T-helper 2 cell treated with Interferon-gamma antibody and Interleukin-4, amounts not matched to agents 100 ng/mL and 5 ng/mL, for 36 hours (primary cell): ENCODE measurements around the gene TMC5. TPM values are rescaled to one million over a fixed set of nuclear protein-coding genes. Genes with fewer than 3 reads are reported as not detected.

Source experiments
- intact Hi-C: fragments of 100-400 bp; cut with micrococcal nuclease; formaldehyde crosslinking; loops from one replicate; pipeline ENCODE4 v1.15.1; 2023
- total RNA-seq: library from RNA; stranded (reverse); gene quantifications from 2 replicates; pipeline ENCODE4 v1.2.3, GENCODE V29; 2022

TMC5 gene
- total RNA-seq, 1 donor from 2014 or later: not detected

GRCh38 chr16:19450186-19450585 lies 32.5 kb downstream of the TMC5 start:
- intact Hi-C loops: no loop called here

GRCh38 chr16:19458722-19459379 lies 41.2 kb downstream of the TMC5 start:
- intact Hi-C loops: no loop called here

GRCh38 chr16:19460397-19460796 lies 42.7 kb downstream of the TMC5 start:
- intact Hi-C loops: no loop called here

GRCh38 chr16:19463468-19464315 lies 46.0 kb downstream of the TMC5 start:
- intact Hi-C loops: no loop called here

GRCh38 chr16:19468300-19468699 lies 50.6 kb downstream of the TMC5 start:
- intact Hi-C loops: no loop called here

GRCh38 chr16:19472482-19472881 lies 54.8 kb downstream of the TMC5 start:
- intact Hi-C loops: no loop called here

- intact Hi-C loops: no loop called here
These were observed 56.9 kb downstream of the TMC5 start for GRCh38 chr16:19474617-19475016.

- intact Hi-C loops: no loop called here
These were observed 60.8 kb downstream of the TMC5 start for GRCh38 chr16:19478505-19478904.

GRCh38 chr16:19479302-19479721 lies 61.6 kb downstream of the TMC5 start:
- intact Hi-C loops: no loop called here

- intact Hi-C loops: no loop called here
These were observed 63.6 kb downstream of the TMC5 start for GRCh38 chr16:19481296-19481695.

- intact Hi-C loops: no loop called here
These were observed 64.1 kb downstream of the TMC5 start for GRCh38 chr16:19481769-19482168.

- intact Hi-C loops: no loop called here
These were observed 64.6 kb downstream of the TMC5 start for GRCh38 chr16:19482291-19482690.

GRCh38 chr16:19484096-19484495 lies 66.4 kb downstream of the TMC5 start:
- intact Hi-C loops: no loop called here

GRCh38 chr16:19485611-19486010 lies 67.9 kb downstream of the TMC5 start:
- intact Hi-C loops: no loop called here

- intact Hi-C loops: no loop called here
These were observed 68.4 kb downstream of the TMC5 start for GRCh38 chr16:19486051-19486450.

- intact Hi-C loops: no loop called here
These were observed 69.2 kb downstream of the TMC5 start for GRCh38 chr16:19486750-19487325.

- intact Hi-C loops: no loop called here
These were observed 70.5 kb downstream of the TMC5 start for GRCh38 chr16:19488213-19488640.

GRCh38 chr16:19490619-19491018 lies 72.9 kb downstream of the TMC5 start:
- intact Hi-C loops: no loop called here

- intact Hi-C loops: no loop called here
These were observed 79.5 kb downstream of the TMC5 start for GRCh38 chr16:19497176-19497575.

- intact Hi-C loops: no loop called here
These were observed 81.3 kb downstream of the TMC5 start for GRCh38 chr16:19499006-19499405.

- intact Hi-C loops: no loop called here
These were observed 81.8 kb downstream of the TMC5 start for GRCh38 chr16:19499481-19499880.
